HG03045 (cell line): ENCODE data around the gene ABLIM3.

Experiments
- ATAC-seq: cut with Tn5 transposase; IDR thresholded peaks from one replicate; pipeline ENCODE4 v1.9.1; 2021; ENCODE audit warnings: mild to moderate bottlenecking, moderate library complexity; ENCODE audit not compliant: unreplicated experiment

The ABLIM3 gene

DNA sequence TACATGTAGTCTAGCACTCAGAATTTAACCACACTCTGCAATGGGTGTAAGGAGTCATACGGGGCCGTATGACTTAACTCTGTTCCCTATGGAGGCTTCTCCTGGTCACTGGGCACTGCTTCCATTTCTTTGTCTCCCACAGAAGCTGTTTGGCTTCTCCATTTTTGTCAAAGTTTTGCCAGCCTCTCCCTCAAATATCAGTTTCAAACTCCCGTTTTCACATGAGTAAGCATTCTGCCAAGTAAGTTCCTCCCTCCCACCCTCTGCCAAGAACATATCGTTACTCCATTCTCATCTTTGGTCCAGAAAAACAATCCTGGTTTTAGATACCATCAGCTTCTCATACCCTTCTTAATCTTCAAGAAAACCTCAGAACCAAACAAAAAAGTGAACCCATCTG, 136.5 kb downstream of the ABLIM3 start:
- no peak for ATAC-seq

DNA sequence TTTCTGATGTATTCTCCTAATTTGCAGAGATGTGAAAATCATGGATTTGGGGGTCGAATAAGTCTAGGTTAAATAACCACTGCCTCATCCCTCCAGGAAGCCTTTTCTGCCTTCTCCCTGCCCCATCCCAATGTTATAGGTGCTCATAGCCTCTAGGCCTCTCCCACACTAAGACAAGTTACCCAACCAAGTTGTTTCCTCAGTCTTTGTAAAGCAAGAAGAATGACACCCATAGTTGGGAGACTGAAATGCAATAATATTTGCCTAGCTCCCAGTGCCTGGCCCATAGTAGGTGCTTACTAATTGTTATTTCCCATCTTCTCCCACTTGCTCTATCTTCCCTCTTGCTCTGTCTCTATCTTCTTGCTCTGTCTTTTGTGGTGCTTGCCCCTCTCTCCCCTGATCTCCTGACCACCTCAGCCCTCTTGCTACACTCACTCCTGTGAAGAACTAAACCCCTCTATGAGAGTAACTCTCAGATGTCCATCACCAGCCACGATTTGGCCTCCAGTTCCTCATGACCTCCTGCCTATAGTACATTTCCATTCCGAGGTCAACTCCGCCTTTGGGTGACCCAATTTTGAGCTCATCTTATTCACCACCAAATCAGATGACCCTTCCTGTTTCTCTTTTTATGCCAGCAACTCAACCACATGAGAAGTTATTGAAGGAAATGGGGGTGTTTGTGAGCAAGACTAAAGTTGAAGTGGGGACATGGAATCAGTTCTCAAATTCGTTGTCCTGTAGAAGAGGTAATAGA, 137.3 kb downstream of the ABLIM3 start:
- ATAC-seq = no peak

DNA sequence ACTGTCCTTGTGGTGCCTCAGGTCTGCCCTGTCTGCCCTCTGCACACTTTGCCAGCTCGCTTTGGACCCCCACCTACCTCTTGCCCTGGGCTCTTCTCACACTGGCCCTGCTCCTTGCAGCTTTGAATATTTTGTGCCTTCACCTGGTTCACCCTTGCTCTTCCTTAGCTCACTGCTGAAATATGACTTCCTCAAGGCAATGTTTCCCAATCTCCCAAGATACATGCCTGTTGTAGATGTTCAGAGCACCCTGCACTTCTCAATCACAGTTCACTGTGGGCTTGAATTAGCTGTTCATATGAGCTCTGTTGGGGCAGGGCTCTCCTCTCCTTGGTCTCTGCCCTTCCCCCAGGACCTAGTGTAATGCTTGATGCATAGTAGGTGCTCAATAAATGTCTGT, 138.4 kb downstream of the ABLIM3 start:
- no peak for ATAC-seq

DNA sequence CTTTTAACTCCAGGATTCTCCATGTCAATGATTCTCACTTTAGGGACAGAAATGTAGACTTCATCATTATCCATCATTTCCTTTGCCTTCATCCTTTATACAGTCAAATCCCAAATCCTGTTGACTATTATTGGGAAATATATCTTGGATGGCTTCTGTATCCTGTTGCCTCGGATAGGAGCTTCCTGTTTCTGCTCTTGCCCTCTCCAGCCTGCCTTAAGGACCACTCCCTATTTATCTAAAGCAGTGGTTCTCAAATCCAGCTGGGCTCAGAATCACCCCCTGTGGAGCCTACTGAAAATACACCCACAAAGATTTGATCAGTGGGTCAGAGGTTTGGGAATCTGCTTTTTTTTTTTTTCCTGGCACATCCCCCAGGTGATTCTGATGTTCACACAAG, 138.8 kb downstream of the ABLIM3 start:
- ATAC-seq = no peak

DNA sequence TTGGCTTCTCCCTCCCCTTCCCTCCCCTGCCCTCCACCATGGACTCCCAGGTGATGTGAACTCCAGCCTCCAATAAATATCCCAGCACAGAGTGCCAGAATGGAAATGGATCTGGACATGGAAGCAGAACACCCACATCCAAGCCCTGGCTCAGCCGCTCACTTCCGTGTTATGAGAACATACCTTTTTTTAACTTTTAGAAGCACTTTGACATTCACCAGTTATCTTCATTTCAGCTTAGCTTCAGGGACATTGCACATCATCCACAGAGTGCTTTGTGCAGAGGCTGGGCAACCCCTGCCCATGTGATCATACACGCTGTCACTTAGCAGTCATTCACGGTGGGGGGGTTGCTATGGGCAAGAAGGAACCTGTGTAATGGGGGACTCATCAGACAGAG, 139.5 kb downstream of the ABLIM3 start:
- ATAC-seq = no peak

DNA sequence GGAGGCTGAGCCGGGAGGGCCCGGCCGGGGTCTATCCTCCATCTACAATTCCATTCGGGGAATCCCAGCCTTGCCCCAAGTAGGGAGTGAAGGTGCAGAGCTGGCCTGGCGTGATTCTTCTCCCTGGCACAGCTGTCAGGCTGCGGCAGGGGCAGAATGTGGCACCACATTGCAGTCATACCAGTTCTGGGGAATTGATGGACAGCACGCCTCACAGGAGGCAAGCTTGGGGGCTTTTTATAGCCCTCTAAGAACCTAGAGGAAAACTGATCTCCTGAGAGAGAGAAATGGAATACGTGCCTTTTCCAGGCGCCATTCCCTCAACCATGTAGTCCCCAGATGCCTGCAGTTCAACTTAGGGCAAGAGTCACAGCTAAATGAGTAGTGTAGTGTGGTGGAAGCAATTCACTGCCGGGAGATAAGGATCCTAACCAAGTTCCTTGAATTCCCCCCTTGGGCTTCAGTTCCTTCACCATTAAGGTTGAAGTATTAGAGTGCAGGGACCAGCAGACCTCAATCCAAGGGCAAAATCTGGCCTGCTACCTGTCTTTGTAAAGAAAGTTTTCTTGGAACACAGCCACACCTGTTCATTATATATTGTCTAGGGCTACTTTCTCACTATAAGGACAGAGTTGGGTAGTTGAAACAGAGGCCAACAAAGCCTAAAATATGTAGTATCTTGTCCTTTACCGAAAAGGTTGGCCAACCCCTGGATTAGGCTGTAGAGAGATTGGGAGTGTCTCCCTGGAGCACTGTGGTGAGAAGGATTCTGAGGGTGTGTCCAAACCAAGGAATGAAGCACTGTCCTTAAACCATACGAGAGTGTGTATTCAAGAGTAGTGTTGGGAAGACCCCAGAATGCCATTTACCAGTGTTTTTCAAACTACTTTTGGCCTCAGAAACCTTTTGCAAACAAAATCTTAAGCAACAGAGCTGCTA, 141.0 kb downstream of the ABLIM3 start:
- ATAC-seq = no peak

DNA sequence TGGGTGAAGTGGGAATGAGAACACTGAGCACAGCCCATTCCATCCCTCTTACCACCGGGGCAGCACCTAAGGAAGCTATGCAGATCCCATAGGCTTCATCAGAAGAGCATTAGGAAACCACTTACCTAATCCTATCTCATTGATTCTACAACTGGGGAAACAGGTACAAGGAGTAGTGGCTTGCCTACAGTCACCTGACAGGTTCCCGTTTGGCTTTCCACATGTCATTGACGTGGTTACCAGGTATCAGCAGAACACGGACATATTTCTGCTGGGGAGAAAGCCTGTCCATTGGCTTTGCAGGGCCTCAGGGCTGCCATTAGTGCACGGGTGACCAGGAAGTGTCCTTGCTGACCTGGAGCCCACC, 141.7 kb downstream of the ABLIM3 start:
- no peak for ATAC-seq

DNA sequence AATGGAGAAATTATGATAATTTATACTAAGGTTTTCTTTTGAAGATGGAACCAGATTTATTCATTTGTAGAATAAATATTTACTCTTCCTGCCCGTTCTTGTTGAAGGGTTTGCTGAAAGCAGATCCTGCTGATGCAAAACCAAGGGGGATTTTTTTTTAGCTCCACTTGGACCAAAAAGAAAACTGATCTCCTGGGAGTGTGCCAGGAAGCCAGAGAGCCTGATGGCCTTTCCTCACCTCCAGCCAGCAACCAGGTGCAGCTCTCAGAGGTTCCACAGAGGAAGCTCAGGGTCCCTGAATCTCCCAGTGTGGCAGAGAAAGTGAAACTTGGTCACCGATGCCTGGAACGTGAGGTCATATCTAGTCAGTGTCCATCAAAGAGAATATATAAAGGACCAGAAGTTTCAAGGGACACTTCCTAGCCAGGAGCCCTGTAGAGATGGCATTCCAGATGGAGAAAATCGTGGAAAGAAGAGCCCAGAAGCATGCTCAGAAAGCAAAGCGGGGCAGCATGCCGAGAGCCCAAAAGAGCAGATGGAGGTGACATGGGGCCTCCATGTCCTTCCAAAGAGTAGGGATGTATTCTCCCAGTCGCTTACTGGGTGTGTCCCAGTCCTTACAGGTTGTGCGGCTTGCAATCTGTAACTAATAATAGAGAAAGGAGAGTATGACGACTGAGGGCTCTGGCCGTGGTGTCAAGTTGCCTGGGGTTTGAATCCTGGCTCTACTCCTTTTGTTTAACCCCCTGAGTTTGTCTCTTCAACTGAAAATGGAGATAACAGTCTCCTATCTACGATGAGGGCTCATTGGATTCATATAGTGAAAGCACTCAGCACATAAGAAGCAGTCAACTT, 142.6 kb downstream of the ABLIM3 start:
- no peak for ATAC-seq

DNA sequence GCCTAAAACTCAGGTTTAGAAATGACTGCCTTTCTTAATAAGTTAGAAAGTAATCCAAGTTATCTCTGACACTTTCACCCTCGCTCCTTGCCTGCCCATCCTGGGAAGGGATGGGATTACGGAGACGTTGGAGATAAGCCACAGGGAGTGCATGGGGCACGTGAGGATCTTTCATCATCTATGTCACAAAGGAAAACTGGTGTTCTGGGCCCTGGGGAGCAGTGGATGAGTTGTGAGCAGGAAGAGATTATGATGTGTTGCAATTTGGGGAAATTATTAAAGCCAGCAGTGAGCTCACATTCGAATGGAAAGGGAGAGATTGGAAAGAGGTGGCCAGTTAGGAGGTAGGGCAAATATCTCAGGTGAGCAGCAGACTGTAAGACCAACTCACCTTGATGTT, 143.2 kb downstream of the ABLIM3 start:
- no peak for ATAC-seq

DNA sequence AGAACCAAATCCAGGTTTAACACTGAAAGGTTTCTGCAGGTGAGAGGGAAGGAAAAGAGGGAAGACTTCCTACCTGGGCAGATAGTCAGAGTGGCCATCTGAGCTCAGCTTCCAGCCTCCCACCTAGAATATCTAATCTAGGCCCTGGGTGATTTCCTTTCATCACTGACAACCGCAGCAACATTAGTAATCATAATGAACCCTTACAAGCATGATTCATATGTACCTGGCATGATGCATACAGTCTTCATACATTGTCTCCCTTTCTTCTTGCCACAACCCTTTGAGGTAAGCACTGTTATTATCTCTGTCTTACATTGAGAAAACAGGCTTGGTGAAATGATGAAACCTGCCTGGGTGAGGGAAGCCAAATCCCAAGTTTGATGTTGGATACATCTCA, 143.9 kb downstream of the ABLIM3 start:
- no peak for ATAC-seq

DNA sequence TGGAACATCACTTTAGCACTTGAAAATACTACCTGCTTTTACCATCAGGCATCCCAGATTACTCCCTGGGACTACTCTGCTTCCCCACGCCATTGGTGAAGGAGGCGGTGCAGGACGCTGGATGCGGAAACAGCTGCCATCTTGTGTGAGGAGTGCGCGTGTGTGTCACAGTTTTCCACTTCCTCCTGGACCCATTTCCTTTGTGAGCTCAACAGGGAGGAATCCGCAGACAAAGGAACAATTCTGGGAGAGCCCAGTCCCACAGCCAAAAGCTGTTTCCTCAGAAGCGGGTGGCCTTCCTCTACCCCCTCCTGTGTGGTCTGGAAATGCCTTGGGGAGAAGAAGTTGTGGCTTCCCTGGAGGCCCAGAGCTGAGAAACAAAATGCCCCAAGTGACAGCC, 147.1 kb downstream of the ABLIM3 start:
- ATAC-seq = no peak

DNA sequence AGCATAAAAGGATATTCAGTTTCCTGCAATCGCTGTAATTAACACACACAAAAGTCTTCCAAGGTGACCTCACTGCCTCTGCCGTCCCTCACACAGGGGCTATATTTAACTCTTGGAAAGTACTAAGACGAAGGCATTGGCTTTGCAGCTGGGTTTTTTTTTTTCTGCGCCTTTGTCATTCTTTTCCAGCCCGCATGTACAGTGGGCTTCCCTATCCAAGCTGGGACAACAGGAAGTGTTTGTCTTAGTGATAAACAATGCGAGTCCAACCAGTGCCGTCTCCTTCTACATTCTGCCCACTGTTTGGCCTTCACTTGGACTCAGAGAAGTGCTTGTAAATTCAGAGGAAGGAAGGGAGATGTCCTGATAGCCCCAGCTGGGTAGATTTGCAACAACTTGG, 148.0 kb downstream of the ABLIM3 start:
- no peak for ATAC-seq

DNA sequence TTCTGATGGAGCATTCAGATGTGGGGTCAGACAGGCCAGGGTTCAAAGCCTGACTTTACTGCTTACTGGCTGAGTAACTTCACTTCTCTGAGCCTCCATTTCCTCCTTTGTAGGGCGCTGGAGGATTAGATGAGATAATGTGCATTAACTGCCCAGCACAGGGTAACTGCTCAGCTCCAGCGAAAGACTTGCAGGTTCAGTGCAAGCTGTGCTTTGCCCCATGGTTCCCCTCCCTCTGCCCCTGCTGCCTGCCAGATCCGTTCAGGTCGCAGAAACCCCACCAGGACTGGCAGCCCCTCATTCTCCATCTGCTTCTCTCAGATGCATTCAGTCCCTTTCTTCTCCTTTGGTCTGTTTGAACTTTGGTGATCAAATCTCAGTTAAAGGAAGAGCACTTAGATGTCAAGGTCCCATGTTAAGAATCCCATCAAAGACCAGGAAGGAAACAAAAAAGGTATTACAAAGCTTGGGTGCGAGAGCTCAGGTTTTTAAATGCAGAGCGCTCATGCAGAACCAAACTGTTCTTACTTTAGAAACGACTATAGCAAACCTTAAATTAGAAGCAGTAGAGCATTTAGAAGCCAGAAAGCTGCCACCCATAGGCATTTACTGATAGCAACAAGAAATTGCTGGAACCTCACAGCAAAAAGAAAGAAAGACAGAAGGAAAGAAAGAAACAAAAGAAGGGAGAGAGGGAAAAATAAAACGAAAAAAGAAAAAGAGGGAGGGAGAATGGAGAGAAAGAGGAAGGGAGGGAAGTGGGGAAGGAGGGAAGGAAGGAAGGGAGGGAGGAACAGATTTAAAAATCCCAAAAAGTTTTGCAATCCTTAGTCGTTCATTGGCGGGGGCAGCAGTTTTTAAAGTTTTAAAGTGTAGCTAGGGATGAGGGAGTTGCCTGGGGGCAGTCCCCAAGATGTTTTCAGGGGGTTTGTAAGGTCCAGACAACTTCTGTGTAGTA, 153.9 kb downstream of the ABLIM3 start:
- no peak for ATAC-seq

DNA sequence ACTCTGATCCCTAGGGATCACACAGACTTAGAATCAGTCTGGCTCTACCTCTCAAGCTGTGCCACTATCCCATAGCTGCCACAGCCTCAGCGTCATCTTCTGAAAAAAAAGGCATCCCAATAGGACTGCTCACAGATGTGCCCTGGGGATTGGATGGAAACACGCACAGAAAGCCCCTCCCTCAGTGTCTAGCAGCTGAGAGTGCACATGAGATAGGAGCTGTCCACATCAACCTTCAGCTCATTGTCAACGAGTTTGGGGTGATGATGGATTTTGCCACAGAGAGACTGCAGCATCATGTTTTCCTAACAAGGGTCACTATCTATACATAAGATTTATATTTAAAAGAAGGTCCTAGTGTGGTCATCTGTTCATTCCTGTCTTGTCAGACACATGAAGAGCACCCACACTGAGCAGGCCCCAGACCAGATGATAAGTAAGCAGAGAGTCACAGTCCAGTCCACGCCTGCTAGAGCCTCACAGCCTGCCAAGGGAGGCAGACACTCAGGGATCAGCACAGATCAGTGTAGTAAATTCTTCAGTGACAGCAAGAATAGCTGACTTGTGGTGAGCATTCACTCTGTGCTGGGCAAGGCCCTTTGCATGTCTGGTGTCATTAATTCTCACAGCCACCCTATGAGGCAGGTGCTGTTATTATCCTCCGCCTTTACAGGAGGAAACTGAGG, 156.2 kb downstream of the ABLIM3 start:
- ATAC-seq = no peak

DNA sequence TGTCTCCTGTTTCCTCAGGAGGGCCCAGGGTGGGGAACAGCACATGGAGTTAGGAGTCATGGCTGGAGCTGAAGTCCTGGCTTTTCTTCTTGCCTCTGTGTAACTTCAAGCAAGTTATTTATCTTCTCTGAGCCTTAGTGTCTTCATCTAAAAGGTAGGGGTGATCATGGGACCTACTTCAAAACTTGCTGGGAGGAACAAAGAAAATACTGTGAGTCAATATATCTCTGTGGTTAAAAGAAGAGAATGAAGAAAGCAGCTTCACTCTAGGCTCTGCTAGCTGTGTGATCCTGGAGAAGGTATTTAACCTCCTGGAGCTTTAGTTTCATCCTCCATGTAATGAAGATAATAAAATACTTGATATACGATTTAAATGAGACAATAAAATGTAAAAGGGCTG, 156.9 kb downstream of the ABLIM3 start:
- ATAC-seq = no peak

DNA sequence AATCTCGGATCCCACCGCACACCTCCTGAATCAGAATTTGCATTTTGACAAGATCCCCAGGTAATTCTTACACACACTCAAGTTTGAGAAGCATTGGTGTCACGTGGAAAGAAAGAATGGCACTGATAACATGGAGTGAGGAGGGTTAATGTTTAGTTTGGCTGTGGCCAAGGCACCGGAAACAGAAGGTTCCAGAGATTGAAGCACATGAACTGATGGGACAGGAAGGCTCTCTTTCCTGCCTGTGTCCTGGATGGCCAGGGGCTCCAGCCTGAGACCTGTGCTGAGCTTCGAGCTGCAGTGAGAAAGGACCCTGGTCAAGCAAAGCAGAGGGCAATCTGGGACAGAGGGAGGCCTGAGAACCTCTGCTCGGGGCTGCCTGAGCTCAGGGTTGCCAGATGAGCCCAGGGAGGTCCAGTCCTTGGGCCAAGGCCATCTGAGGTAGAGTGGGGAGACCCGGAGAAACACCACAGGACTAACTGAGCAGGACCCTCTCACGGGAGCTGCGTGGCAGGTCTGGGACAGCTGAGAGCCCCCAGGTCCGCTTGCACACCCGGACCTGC, 157.6 kb downstream of the ABLIM3 start:
- ATAC-seq = no peak

DNA sequence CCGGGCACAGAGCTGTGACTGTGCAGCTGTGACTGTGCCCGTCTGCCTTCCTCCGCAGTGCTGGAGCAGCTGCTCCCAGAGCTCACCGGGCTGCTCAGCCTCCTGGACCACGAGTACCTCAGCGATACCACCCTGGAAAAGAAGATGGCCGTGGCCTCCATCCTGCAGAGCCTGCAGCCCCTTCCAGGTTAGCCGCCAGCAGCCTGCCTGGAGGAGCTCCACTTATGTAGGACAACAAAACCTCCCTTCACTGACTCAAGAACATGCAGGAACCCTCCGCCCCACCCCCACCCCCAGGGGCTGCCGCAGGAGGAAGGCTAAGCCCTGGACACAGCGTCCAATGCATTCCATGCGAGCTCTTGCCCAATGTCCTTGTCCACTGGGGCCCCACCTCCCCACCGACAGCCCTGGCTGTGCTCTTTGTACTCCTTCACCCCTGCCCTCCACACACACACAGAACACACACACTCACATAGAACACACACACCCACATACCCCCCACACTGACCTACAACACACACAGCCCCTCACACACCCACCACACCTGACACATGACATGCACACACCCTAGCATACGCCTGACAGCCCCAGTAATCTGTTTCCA, 158.3 kb downstream of the ABLIM3 start:
- ATAC-seq = no peak

DNA sequence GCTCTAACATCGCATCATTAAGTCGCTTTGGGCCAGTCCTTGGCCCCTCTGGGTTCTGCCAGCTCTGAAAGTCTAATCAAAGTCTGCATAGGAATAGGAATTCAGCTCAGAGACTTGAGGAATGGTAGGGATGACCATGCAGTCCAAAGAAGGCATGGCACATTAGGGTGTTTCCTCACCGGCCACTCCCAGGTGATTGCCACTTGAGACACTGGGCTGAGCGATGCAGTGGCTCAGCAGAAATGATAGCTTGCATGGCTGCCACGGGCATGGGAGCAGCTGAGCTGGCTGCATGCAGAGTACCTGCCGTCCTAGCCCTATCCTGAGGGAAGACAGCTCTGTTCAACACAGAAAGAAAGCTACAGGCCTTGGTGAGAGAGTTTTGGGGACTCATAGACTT, 159.1 kb downstream of the ABLIM3 start:
- no peak for ATAC-seq
